Thyroid gland (tissue), 4 donors: Measurements from ENCODE around the gene SLC25A19.

Experiments
- POLR2A ChIP-seq, 2 donors: fragments of 450-650 bp; IDR thresholded peaks; one replicate each; pipeline ENCODE4 v1.6.1; 2017; ENCODE audit warnings: antibody characterized with exemption in 2 of 2, mild to moderate bottlenecking in 2 of 2, moderate library complexity in 1 of 2
- TF ChIP-seq, protein P1 (sequence below), 6 experiments: fragments of 200-600 bp in 3 of 6; fragments of 450-650 bp in 3 of 6; sonication (generic) in 3 of 6; IDR thresholded peaks; one replicate each; pipeline ENCODE4 v1.5.1; 2016 to 2019; ENCODE audit warnings: antibody characterized with exemption in 6 of 6, mild to moderate bottlenecking in 2 of 6, inconsistent platforms in 1 of 6, moderate library complexity in 1 of 6

DNA sequence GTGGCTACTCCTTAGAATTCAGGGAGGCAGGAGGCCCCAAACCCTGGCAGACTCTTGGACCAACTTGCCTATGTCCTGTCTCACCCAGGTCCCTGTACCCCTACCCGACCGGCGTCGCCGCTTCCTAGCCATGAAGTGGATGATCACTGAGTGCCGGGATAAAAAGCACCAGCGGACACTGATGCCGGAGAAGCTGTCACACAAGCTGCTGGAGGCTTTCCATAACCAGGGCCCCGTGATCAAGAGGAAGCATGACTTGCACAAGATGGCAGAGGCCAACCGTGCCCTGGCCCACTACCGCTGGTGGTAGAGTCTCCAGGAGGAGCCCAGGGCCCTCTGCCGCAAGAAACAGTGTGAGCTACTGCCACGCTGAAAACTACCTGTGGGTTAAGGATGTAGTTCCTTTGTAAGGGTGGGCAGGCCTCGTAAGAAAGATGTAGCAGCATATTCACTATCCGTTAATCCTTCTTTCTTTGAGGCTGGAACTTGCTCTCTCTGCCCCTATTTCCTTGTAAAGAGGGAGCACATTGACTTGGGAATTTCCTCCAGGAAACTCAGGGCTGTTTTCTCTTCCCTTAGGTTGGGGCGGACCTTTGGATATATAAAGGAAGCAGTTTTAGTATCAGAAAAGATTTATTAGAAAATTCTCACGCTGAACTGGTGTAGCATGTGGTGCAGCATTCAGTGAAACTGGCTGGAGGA lies 23.5 kb downstream of the SLC25A19 start:
- TF ChIP-seq, protein P1, sequence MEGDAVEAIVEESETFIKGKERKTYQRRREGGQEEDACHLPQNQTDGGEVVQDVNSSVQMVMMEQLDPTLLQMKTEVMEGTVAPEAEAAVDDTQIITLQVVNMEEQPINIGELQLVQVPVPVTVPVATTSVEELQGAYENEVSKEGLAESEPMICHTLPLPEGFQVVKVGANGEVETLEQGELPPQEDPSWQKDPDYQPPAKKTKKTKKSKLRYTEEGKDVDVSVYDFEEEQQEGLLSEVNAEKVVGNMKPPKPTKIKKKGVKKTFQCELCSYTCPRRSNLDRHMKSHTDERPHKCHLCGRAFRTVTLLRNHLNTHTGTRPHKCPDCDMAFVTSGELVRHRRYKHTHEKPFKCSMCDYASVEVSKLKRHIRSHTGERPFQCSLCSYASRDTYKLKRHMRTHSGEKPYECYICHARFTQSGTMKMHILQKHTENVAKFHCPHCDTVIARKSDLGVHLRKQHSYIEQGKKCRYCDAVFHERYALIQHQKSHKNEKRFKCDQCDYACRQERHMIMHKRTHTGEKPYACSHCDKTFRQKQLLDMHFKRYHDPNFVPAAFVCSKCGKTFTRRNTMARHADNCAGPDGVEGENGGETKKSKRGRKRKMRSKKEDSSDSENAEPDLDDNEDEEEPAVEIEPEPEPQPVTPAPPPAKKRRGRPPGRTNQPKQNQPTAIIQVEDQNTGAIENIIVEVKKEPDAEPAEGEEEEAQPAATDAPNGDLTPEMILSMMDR (IDR thresholded peaks at IDR 0.05): no peak
- TF ChIP-seq POLR2A (IDR thresholded peaks at IDR 0.05): no peak
